CD4-positive, alpha-beta T cell treated with Interleukin-17A for 4 hours (primary cell): ENCODE results near the gene PPP1R14B.
A peak's percentile ranks its signal among the peaks of the same experiment; 100 is the strongest.

Experiments
- DNase-seq: peaks from one replicate; pipeline ENCODE4 v3.0.0-alpha.2; 2020; ENCODE audit warnings: mixed read lengths

The PPP1R14B gene

DNA sequence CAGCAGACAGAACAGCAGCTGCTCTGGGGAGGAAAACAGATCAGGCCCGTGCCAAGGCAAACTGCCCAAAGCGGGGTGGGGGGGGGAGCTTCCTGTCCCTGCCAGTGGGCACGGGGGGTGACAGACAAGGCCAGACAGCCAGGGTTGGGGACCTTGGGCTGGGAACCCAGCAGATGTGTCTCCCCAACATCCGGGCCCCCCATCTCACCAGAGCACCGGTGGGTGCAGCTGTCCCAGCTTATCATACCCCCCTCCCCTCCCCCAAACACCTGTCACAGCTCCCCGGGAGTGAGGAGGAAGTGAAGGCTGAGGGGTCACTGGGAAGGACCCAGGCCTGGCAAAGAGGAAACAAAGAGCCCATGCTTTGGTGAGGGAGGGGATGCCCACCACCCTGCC lies 1.3 kb downstream of the PPP1R14B start:
- peak; percentile 84 for DNase-seq

DNA sequence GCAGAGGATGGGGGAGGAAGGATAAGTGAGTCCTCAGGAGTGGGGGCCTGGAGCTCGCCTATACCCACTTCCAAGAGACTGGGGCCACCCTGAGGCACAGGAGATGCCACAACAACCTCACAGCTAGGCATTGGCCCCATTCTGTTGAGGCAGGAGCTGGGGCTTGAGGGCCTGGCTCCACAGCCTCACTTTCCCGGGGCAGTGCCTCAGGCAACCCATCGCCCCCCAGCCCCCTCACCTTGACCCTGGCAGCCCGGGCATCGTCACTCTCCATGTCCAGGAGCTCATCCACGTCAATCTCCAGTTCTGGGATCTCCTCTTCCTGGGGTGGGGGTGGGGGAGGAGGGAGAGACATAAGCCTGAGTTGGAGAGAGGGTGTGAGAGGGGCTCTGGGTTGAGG lies 1.8 kb downstream of the PPP1R14B start:
- peak; percentile 26 for DNase-seq

DNA sequence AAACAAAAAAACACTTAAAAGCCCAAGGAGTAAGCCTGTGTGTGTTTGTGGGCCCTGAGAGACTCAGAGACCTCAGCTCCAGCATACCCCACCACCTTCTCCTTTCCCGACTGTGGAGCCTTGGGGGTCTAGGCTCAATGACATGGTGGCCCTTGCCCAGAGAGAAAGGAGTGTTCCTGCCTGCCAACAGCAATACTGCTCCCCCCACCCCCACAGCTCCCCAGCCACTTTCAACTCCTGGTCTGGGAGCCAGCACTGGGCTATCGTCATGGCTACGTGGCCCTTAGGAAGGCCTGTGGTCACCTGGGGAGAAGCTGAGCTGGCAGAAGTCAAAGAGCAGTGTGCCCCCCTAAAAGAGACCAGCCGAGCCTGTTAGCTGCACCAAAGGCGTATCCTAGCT lies 2.6 kb downstream of the PPP1R14B start:
- no peak for DNase-seq

GRCh38 chr11:64243236-64243854 lies 3.4 kb downstream of the PPP1R14B start:
- no peak for DNase-seq

DNA sequence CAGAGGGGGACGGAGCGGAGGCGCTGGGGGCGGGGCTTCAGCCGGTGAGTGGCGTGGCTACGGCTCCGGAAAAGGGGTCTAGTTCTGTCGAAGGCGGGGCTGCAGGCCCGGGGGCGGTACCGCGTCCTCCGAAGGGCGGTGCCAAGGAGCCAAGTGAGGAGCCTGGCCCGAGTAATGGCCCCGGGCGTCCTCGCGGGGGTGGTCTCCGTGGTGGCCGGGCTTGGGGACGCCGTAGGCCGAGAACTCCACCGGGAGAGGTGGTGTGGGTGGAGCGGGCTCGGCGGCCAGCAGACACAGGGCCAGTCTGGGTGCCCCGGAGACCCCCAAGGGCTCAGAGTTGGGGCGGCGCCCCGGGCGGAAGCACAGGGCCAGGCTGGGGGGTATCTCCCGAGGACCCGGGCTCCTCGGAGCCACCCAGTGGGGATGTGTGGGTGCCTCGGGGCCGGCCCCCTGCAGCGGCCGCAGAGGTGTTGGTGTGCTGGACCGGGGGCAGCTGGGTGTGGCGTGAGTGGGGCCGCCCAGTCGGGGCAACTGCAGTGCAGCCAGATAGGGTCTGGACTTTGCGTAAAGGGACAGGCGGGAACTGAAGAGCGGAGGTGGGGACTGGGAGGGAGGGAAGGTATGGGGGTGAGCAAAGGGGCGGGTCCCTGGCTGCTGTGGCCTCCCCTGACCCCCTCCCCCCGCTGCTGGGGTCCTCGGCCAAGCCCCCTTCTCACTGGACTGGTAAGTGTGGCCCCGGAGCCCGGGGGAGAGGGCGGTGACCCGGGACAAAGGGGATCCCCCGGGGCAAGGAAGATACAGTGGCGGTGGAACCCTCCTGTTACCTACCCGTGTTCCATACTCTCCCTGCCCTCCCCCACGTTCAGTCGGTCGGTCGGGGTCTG lies 5.0 kb downstream of the PPP1R14B start:
- peak; percentile 100 for DNase-seq

GRCh38 chr11:64241241-64241490 lies 5.6 kb downstream of the PPP1R14B start:
- DNase-seq, result no peak

- peak; percentile 97 for DNase-seq
Observed at GRCh38 chr11:64240435-64241240, 6.1 kb downstream of the PPP1R14B start, which contains the start of gene FKBP2. FKBP2 (plus strand) TSS chr11:64241095; CDS start chr11:64242388, 1,293 bp downstream.

GRCh38 chr11:64239662-64240434 lies 6.9 kb downstream of the PPP1R14B start:
- no peak for DNase-seq

GRCh38 chr11:64238999-64239398 lies 7.7 kb downstream of the PPP1R14B start:
- DNase-seq, result no peak

GRCh38 chr11:64238076-64238475 lies 8.7 kb downstream of the PPP1R14B start:
- DNase-seq, result no peak

- DNase-seq, result no peak
Observed at GRCh38 chr11:64237484-64237951, 9.2 kb downstream of the PPP1R14B start.

GRCh38 chr11:64235437-64236161 lies 11.1 kb downstream of the PPP1R14B start:
- no peak for DNase-seq

DNA sequence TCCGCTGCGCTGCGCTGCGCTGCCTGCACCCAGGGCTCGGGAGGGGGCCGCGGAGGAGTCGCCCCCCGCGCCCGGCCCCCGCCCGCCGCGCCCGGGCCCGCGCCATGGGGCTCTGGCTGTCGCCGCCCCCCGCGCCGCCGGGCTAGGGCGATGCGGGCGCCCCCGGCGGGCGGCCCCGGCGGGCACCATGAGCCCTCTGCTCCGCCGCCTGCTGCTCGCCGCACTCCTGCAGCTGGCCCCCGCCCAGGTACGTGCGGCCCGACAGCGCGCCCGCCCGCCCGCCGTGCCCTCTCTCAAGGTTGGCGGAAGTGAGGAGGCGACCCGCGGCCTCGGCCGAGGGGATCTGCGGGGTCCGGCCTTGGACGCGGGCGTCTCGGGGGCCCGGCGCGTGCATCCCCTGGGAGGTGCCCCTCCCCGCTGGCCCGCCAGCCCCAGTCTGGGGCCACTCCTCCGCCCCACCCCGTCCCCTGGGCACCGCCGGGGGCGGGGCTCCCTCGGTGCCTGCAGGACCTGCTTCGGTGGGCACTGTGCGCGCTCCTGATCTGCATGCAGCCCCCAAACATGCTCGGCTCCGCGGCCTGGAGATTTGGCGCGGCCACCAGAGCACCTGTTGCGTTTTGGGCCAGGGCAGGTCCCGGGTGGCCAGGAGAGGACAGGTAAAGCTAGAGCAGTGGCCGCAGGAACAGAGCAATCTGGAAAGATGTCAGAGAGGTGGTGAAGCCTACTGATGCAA lies 11.9 kb downstream of the PPP1R14B start:
- DNase-seq, result peak; percentile 73

DNA sequence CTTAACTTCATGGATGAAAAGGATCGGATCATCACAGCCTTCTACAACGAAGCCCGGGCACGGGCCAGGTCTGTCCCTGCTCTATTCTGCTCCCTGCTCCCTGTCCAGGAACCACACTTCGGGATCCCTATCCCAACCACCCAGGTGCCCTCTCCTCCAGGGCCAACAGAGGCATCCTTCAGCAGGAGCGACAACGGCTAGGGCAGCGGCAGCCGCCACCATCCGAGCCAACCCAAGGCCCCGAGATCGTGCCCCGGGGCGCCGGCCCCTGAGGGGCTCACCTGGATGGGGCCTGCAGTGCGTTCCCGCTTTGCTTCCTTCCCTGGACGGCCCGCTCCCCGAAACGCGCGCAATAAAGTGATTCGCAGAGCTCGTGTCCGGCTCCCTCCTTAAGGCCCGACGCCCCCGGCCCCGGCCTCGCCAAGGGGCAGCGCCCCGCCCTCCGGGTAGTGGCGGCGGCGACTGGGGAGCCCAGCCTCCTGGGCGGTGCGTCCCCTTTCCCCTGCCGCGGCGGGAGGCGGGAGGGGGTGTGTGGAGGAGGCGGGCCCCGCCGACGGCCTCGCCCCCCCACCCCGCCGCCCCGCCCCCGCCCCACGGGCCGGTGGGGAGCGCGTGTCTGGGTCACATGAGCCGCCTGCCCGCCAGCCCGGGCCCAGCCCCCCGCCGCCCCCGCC lies 12.7 kb downstream of the PPP1R14B start, which contains the start of gene VEGFB:
TSS of gene VEGFB (plus strand) at position 672 of the 674 bp plus-strand sequence. CDS start 250 bp downstream, outside the sequence.
- DNase-seq, result peak; percentile 86

DNA sequence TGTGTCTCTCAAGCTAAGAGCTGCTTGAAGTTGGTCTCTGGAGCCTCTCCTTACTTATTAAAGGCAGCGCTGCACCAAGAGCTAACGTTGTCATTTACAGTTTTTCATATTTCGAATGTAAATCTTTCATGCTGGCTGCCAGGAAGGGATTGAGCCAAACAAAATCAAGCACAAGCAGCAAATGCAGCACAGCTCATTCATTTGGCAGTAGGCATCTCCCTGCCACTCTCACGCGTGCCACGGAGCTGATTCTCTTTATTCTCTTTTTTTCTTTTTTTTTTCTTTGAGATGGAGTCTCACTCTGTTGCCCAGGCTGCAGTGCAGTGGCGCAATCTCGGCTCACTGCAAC lies 13.8 kb downstream of the PPP1R14B start:
- no peak for DNase-seq

GRCh38 chr11:64232182-64232966 lies 14.4 kb downstream of the PPP1R14B start:
- DNase-seq, result no peak

GRCh38 chr11:64231546-64231945 lies 15.2 kb downstream of the PPP1R14B start:
- DNase-seq, result no peak

GRCh38 chr11:64230985-64231365 lies 15.8 kb downstream of the PPP1R14B start:
- DNase-seq, result no peak

- DNase-seq, result peak; percentile 94
Observed at GRCh38 chr11:64230171-64230984, 16.4 kb downstream of the PPP1R14B start, which contains the start of gene DNAJC4. DNAJC4 (plus strand) TSS chr11:64230548; CDS start chr11:64230855, 307 bp downstream.
